H1 (cell line): ENCODE data around the gene SLC27A5. TPM values are rescaled to one million over a fixed set of nuclear protein-coding genes. Genes with fewer than 3 reads are reported as not detected.

Source experiments
- CTCF ChIA-PET: fragments of 300-600 bp; sonication (Branson Sonifier 250); formaldehyde crosslinking; loops from one replicate; lab custom pipeline; 2021; ENCODE audit not compliant: partially characterized antibody; lab: Charles Lee
- POLR2A ChIA-PET: fragments of 300-600 bp; sonication (Branson Sonifier 250); formaldehyde crosslinking; loops from one replicate; lab custom pipeline; 2021; ENCODE audit warnings: inconsistent platforms; ENCODE audit not compliant: partially characterized antibody; lab: Charles Lee
- DNase-seq, 2 experiments: peaks; one replicate each; pipeline versions ENCODE4 v3.0.0 to v3.0.0-alpha.2; 2010 to 2022; ENCODE audit warnings: low spot score in 2 of 2, low read depth in 1 of 2, mixed read lengths in 1 of 2
- FAIRE-seq: peaks from 2 replicates; lab custom pipeline; 2011; peaks lifted over from hg19 to GRCh38; lab: Jason Lieb, UNC
- H2AFZ ChIP-seq: 2 replicates; pipeline ENCODE4 v1.8.1; 2012; ENCODE audit warnings: low read length, inconsistent platforms
- H2AK5ac ChIP-seq: 2 replicates; pipeline ENCODE4 v1.6.1; 2013; ENCODE audit warnings: low read depth, low read length
- H2BK120ac ChIP-seq: replicated peaks from 2 replicates; pipeline ENCODE3; 2013; ENCODE audit warnings: low read depth, low read length, inconsistent platforms
- H2BK12ac ChIP-seq: 2 replicates; pipeline ENCODE4 v1.6.1; 2013; ENCODE audit warnings: low read depth, low read length
- H2BK15ac ChIP-seq: 2 replicates; pipeline ENCODE4 v1.6.1; 2013; ENCODE audit warnings: low read length
- H2BK20ac ChIP-seq: 2 replicates; pipeline ENCODE4 v1.6.1; 2013; ENCODE audit warnings: low read length
- H2BK5ac ChIP-seq: 2 replicates; pipeline ENCODE4 v1.6.1; 2013; ENCODE audit warnings: low read depth, low read length
- H3K14ac ChIP-seq: 2 replicates; pipeline ENCODE4 v1.6.1; 2013; ENCODE audit warnings: inconsistent platforms; ENCODE audit not compliant: insufficient read length
- H3K18ac ChIP-seq: 2 replicates; pipeline ENCODE4 v1.6.1; 2013; ENCODE audit warnings: low read length; ENCODE audit errors: extremely low read depth
- H3K23ac ChIP-seq: 2 replicates; pipeline ENCODE4 v1.6.1; 2013; ENCODE audit warnings: inconsistent platforms; ENCODE audit not compliant: insufficient read length
- H3K23me2 ChIP-seq: 2 replicates; pipeline ENCODE4 v1.6.1; 2013; ENCODE audit warnings: low read depth, low read length
- H3K27ac ChIP-seq: 2 replicates; pipeline ENCODE4 v1.6.1; 2011; ENCODE audit warnings: low read depth, low read length, inconsistent platforms
- H3K27me3 ChIP-seq, 4 experiments: replicated peaks in 1 of 4; 1 replicate in 1 of 4; 2 replicates in 3 of 4; pipeline versions ENCODE4 v1.6.1 to v1.8.1; 2011 to 2013; ENCODE audit warnings: low read length in 3 of 4, mild to moderate bottlenecking in 3 of 4, inconsistent platforms in 2 of 4, mixed read lengths in 2 of 4, moderate library complexity in 1 of 4; ENCODE audit not compliant: control insufficient read depth in 3 of 4, insufficient read depth in 3 of 4; ENCODE audit errors: extremely low read depth in 1 of 4
- H3K36me3 ChIP-seq, 4 experiments: 2 replicates each; pipeline versions ENCODE4 v1.6.1 to v1.8.1; 2011 to 2013; ENCODE audit warnings: mild to moderate bottlenecking in 4 of 4, low read length in 3 of 4, moderate library complexity in 2 of 4, control low read depth in 1 of 4, inconsistent platforms in 1 of 4; ENCODE audit not compliant: insufficient read depth in 4 of 4, control insufficient read depth in 2 of 4
- H3K4ac ChIP-seq: replicated peaks from 2 replicates; pipeline ENCODE3; 2013; ENCODE audit warnings: low read length, low read depth, mixed read lengths, inconsistent platforms; ENCODE audit not compliant: insufficient read length
- H3K4me1 ChIP-seq, 4 experiments: replicated peaks in 1 of 4; 1 replicate in 1 of 4; 2 replicates in 3 of 4; pipeline versions ENCODE4 v1.6.1 to v1.8.1; 2011 to 2013; ENCODE audit warnings: low read length in 3 of 4, inconsistent platforms in 2 of 4, mixed read lengths in 1 of 4; ENCODE audit not compliant: insufficient read depth in 4 of 4, control insufficient read depth in 3 of 4
- H3K4me2 ChIP-seq, 2 experiments: 2 replicates each; pipeline versions ENCODE4 v1.6.1 to v1.8.1; 2011 to 2013; ENCODE audit warnings: low read depth in 2 of 2, low read length in 2 of 2, control low read depth in 1 of 2, inconsistent platforms in 1 of 2, mild to moderate bottlenecking in 1 of 2; ENCODE audit not compliant: insufficient read depth in 1 of 2
- H3K4me3 ChIP-seq, 4 experiments: fragments of 200-600, 300-600 bp in 1 of 4; sonication (generic), shearing (Covaris generic), sonication (Bioruptor Twin) in 1 of 4; 2 replicates each; pipeline versions ENCODE4 v1.5.1 to v1.8.1; 2011 to 2016; ENCODE audit warnings: low read length in 4 of 4, low read depth in 3 of 4, control low read depth in 2 of 4, inconsistent platforms in 2 of 4, mild to moderate bottlenecking in 2 of 4, mixed read lengths in 1 of 4, moderate library complexity in 1 of 4; ENCODE audit not compliant: insufficient read depth in 2 of 4; ENCODE audit errors: extremely low read depth in 1 of 4
- H3K56ac ChIP-seq: replicated peaks from 2 replicates; pipeline ENCODE3; 2013; ENCODE audit warnings: low read depth, mild to moderate bottlenecking, mixed read lengths, low read length, inconsistent platforms; ENCODE audit not compliant: insufficient read length
- H3K79me1 ChIP-seq: 2 replicates; pipeline ENCODE4 v1.6.1; 2013; ENCODE audit warnings: low read depth, low read length, control low read depth
- H3K79me2 ChIP-seq, 2 experiments: 2 replicates each; pipeline versions ENCODE4 v1.6.1 to v1.8.1; 2012 to 2013; ENCODE audit warnings: low read length in 2 of 2, mild to moderate bottlenecking in 2 of 2, inconsistent platforms in 1 of 2; ENCODE audit not compliant: insufficient read depth in 2 of 2, control insufficient read depth in 1 of 2
- H3K9ac ChIP-seq, 4 experiments: replicated peaks in 1 of 4; 1 replicate in 1 of 4; 2 replicates in 3 of 4; pipeline versions ENCODE4 v1.6.1 to v1.8.1; 2011 to 2013; ENCODE audit warnings: low read depth in 3 of 4, low read length in 3 of 4, control low read depth in 2 of 4, mild to moderate bottlenecking in 2 of 4, moderate library complexity in 2 of 4, inconsistent platforms in 1 of 4; ENCODE audit errors: extremely low read depth in 1 of 4
- H3K9me3 ChIP-seq, 2 experiments: 2 replicates each; pipeline versions ENCODE4 v1.6.1 to v1.8.1; 2012 to 2013; ENCODE audit warnings: mild to moderate bottlenecking in 2 of 2, moderate library complexity in 2 of 2, control low read depth in 1 of 2, inconsistent platforms in 1 of 2, low read depth in 1 of 2, low read length in 1 of 2, mixed read lengths in 1 of 2; ENCODE audit not compliant: insufficient read depth in 2 of 2
- H4K20me1 ChIP-seq, 2 experiments: replicated peaks in 1 of 2; 2 replicates each; pipeline versions ENCODE3 to v1.8.1; 2011 to 2013; ENCODE audit warnings: inconsistent platforms in 2 of 2, low read length in 2 of 2, mild to moderate bottlenecking in 1 of 2; ENCODE audit not compliant: insufficient read depth in 2 of 2, control insufficient read depth in 1 of 2
- H4K5ac ChIP-seq: 2 replicates; pipeline ENCODE4 v1.6.1; 2013; ENCODE audit warnings: low read length, low read depth, mixed read lengths, inconsistent platforms; ENCODE audit not compliant: insufficient read length
- H4K8ac ChIP-seq: 2 replicates; pipeline ENCODE4 v1.8.0; 2013; ENCODE audit warnings: mild to moderate bottlenecking, moderate library complexity, low read length, inconsistent platforms; ENCODE audit not compliant: insufficient read depth; ENCODE audit errors: extremely low read depth
- H4K91ac ChIP-seq: replicated peaks from 2 replicates; pipeline ENCODE3; 2013; ENCODE audit warnings: low read length, mixed read lengths, inconsistent platforms; ENCODE audit not compliant: insufficient read length
- E2F6 ChIP-seq: IDR thresholded peaks from 2 replicates; pipeline ENCODE4 v1.6.1; 2012; ENCODE audit warnings: inconsistent platforms
- RNF2 ChIP-seq: fragments of 200-900, 300-1000 bp; sonication (generic); IDR thresholded peaks from 2 replicates; pipeline ENCODE4 v1.7.1; 2016; ENCODE audit warnings: borderline replicate concordance, low read depth, mild to moderate bottlenecking, antibody characterized with exemption, low read length; ENCODE audit not compliant: poor library complexity, severe bottlenecking; ENCODE audit errors: missing control alignments
- TAF1 ChIP-seq: IDR thresholded peaks from 2 replicates; pipeline ENCODE4 v1.6.1; 2011; ENCODE audit warnings: mild to moderate bottlenecking, low read depth, low read length
- YY1 ChIP-seq: IDR thresholded peaks from 2 replicates; pipeline ENCODE4 v1.6.1; 2011; ENCODE audit warnings: low read depth, mild to moderate bottlenecking, low read length
- WGBS, 2 experiments: shearing (Covaris generic) in 1 of 2; methylation state at CpG; one replicate each; pipeline versions ENCODE4 v1.1.6 to v1.1.7; 2013 to 2015; ENCODE audit warnings: low lambda C conversion rate in 2 of 2, mixed read lengths in 2 of 2, inconsistent platforms in 1 of 2, low coverage in 1 of 2, missing lambda C conversion rate in 1 of 2; ENCODE audit not compliant: insufficient replicate concordance in 2 of 2, insufficient coverage in 1 of 2, insufficient read length in 1 of 2; ENCODE audit errors: extremely low coverage in 1 of 2, missing lambda C conversion rate in 1 of 2; 5-methylcytosine and 5-hydroxymethylcytosine counted together
- polyA plus RNA-seq, 7 experiments: library from polyadenylated mRNA; depleted of rRNA in 3 of 7; stranded (reverse) in 5 of 7; unstranded in 2 of 7; fragments of >200 nt in 5 of 7; fragments of 200-250 nt in 2 of 7; gene quantifications; 1 replicate in 5 of 7; 2 replicates in 1 of 7; 4 replicates in 1 of 7; pipeline versions ENCODE4 v1.2.1 to v1.2.3, GENCODE V29; 2011 to 2013; ENCODE audit warnings: missing spikeins in 2 of 7, mixed read lengths in 2 of 7
- total RNA-seq: library from RNA; stranded (reverse); fragmentation: NEBNext Ultra II Directional; extraction: Animal tissue kit (Norgen Biotek cat#: 25700); gene quantifications from 2 replicates; pipeline ENCODE4 v1.2.1, GENCODE V29; 2021

The SLC27A5 gene
- total and polyA plus RNA-seq, 2 of the 8 experiments (the other 6 are each of a cell fraction or from before 2014, with no cell fraction given): 25.1 to 80.5 TPM

- ChIA-PET POLR2A (interaction anchor here (1.6 to 2.3 kb wide), 2 partner anchors 37 to 153 kb away, joined by 3 to 6 read pairs; partner anchors contain the start of gene ZBTB45), CTCF (interaction anchor here (3.2 to 3.8 kb wide), 2 partner anchors 13 to 37 kb away, joined by 8 to 12 read pairs; partner anchors contain the start of gene ZBTB45)
- H3K9me3 ChIP-seq: no peaks in the 10 kb centered on the region
- no peak overlapping the region for H2BK5ac ChIP-seq
- no peak for TF ChIP-seq TAF1
- TF ChIP-seq YY1: no peak
- TF ChIP-seq RNF2: no peak
- no peak for TF ChIP-seq E2F6
- H3K27ac ChIP-seq: no peak overlapping the region
- H3K36me3 ChIP-seq: peaks cover 0 to 2% (median 0%) of the 10 kb centered on the region in 4 experiments; a peak in 2 of 8 replicates
- H3K9ac ChIP-seq: no peak overlapping the region
- H3K23ac ChIP-seq: no peak overlapping the region
- no peak for DNase-seq
- no peak overlapping the region for H3K18ac ChIP-seq
- no peak overlapping the region for H3K4me2 ChIP-seq
- FAIRE-seq: no peak
- no peak overlapping the region for H2BK20ac ChIP-seq
- H3K23me2 ChIP-seq: no peaks in the 10 kb centered on the region
- H2AFZ ChIP-seq: no peak overlapping the region
- no peak overlapping the region for H2BK15ac ChIP-seq
- H2BK12ac ChIP-seq: no peak overlapping the region
- no peak overlapping the region for H3K56ac ChIP-seq
- no peak overlapping the region for H4K91ac ChIP-seq
- no peaks in the 10 kb centered on the region for H3K79me2 ChIP-seq
- H4K20me1 ChIP-seq: no peaks in the 10 kb centered on the region
- no peaks in the 10 kb centered on the region for H3K79me1 ChIP-seq
- H3K27me3 ChIP-seq: no peaks in the 10 kb centered on the region
- H3K4me3 ChIP-seq: no peak overlapping the region
- H3K14ac ChIP-seq: no peak overlapping the region
- no peak overlapping the region for H2AK5ac ChIP-seq
- 85% methylated on average over 6 of the region's 7 CpGs; no CpG with 5 or more reads in 1 of the 2 experiments for WGBS, 2 experiments
- no peak overlapping the region for H2BK120ac ChIP-seq
- no peak overlapping the region for H4K8ac ChIP-seq
- no peak overlapping the region for H3K4ac ChIP-seq
- no peaks in the 10 kb centered on the region for H3K4me1 ChIP-seq
- no peak overlapping the region for H4K5ac ChIP-seq
These were observed 29.4 kb downstream of the SLC27A5 start for GRCh38 chr19:58482372-58482771.
